GM19238 (cell line): ENCODE measurements around the gene FBXL22.

Source experiments
- DNase-seq: peaks from one replicate; pipeline ENCODE4 v3.0.0; 2011; ENCODE audit warnings: low spot score; ENCODE audit not compliant: insufficient read length

FBXL22 gene

GRCh38 chr15:63593705-63594671 lies 3.2 kb upstream of the FBXL22 start:
- DNase-seq, result no peak

DNA sequence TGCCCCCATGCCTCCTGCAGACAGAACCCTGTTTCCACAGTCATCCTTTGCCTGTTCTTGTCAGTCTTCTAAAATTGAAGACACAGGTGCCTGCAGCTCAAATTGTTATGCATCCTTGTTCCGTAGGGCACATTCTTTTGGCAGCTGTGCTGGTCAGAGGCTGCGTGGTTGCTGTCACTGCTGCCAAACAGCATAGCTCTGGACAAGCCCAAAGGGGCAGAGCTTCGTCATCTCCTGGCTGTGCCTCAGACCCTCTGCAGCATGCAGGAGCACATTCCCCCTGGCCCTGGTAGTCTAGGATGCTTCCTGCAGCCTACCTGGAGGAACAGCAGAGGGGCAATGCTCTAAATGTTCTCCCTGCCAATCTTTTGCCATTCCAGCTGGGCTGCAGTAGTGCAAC lies 2.1 kb upstream of the FBXL22 start:
- DNase-seq, result no peak

- DNase-seq, result no peak
Observed at GRCh38 chr15:63595688-63596087, 1.5 kb upstream of the FBXL22 start.

DNA sequence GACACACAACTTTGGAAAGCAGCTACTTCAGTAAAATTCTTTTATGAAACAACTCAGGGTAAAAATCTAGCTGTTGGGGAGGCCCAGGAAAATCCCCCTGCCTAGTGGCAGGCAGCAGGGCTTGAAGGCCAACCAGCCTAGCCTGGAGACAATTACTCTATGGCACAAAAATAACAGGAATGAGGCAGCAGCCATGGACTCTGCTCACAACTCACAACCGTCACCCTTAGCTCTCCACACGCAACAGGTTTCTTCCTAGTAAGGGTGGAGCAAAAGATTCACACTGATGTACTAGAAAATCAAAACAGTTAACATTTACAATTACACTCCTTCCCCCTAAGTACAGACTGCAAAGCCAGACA lies 530 bp upstream of the FBXL22 start:
- no peak for DNase-seq

DNA sequence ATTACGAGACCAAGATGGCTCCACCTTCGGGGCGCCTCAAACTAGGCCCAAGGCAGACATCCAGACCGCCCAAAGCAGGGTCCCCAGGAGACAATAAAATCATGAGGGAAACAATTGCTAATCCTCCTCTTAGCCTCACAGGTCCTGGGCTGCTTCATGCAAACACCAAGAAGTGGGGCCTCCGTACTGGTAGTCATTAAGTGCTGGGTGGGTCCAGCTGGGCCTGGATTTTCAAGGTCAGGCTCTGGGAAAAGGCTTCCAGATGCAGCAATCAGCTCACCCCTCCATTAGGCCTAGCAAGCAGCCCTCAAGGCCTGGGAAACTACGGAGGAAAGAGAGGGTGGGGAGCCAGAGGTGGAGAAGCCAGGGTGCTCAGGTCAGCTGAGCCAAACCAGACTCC lies 634 bp downstream of the FBXL22 start:
- no peak for DNase-seq

GRCh38 chr15:63598473-63599400 lies 1.6 kb downstream of the FBXL22 start:
- no peak for DNase-seq

DNA sequence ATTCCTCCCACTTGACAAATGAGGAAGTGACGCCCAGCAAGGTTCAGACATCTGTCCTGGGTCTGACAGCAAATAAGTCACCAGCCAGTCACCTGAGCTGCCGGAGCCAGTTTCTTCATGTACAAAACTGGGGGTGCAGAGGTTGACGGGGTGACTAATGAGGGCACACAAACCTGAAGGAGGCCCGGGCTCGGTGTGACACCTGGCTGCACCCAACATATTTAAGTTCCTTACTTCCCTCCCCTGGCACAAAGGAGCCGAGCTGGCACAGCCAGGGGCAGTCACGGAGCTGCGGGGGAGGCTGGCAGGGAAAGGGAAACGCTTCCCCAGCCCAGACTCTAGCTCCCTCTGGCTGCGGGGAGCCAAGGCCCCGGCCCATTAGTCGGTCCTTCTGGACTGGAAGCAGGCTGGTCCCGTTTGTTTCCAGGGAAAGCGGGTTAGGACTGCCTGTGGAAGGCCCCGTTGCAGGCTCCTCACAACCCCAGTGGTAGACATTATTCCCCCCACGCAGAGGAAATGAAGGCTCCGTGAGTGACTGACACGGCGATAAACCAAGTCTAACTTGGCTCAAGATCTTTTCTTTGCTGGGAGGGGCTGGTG lies 2.3 kb downstream of the FBXL22 start:
- no peak for DNase-seq

DNA sequence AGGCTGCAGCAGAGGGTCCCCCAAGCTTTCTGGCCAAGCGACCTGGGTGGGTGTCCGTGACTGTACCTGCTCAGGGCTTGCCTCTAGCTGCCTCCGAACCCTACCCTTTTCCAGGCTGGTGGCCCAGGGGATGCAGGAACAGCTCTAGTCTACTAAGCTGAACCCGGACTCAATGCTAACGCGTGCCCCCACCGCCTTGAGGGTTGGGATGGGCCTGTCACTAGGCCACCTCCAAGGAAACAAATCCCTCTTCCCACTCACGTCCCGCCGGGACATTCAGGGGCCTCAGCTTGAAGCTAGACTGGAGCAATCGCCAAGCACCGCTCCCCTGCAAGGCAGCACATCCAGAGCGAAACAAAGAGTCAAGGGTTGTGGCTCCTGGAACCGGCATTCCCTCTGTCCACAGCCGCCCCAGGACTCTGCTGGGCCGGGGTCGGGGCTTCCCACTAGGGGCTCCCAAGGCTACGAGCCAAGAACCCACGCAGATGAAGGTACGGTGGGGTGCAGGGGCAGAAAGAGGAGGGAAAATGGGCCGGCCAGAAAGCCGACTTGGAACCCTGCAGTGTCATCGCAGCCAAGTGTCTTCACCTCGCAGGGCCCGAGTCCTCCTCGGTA lies 2.9 kb downstream of the FBXL22 start:
- no peak for DNase-seq

DNA sequence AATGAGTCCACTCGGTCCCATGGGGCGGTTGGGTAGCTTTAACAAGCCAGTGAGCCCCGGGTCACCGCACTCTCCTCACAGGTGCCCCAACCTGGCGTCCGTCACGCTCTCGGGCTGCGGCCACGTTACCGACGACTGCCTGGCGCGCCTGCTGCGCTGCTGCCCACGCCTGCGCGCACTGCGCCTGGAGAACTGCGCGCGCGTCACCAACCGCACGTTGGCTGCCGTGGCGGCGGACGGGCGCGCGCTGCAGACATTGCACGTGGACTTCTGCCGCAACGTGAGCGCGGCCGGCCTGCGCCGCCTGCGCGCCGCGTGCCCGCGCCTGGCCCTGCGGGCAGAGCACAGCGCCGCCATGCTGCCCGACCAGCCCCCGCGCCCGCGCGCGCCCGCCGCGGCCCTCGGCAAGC lies 3.4 kb downstream of the FBXL22 start:
- DNase-seq, result peak; percentile 85

- DNase-seq, result no peak
Observed at GRCh38 chr15:63601026-63601703, 4.0 kb downstream of the FBXL22 start.

GRCh38 chr15:63601704-63602185 lies 4.6 kb downstream of the FBXL22 start:
- no peak for DNase-seq

- no peak for DNase-seq
Observed at GRCh38 chr15:63602595-63602994, 5.4 kb downstream of the FBXL22 start.

DNA sequence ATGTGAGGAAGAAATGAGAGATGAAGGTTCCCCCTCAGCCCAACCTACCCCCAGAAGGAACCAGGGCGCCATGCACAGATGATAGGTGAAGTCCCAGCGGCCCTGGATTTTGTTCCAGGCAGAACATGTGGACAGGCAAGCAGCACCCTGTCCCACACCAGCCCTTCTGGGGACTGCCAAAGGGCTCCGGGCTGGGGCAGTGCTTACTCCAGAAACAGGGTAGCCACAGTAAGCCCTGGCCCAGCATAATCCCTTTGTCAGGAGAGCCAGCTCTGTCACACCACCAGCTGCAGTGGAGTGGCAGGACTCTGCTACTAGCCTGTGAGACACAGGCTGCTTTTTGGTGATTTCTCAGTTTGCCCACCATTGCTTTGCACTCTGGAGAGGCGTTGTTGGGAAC lies 6.3 kb downstream of the FBXL22 start:
- no peak for DNase-seq

DNA sequence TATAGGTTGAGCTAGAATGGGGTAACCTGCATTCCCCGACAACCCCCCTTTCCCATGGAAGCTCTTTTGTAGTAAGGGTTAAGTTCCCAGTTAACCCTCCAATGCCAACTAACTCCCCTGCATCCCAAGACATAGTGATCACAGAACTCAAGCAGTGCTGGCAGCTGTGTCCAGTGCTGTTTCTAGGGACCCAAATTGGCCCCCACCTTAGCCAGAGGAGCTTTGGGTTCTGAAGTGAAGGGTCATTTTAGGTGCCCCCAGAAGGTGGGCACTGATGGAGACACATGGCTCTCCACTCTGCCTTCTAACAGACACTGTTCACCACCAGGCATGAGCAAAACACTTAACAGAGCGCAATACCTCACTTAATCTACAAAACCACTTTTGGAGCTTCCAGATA lies 7.1 kb downstream of the FBXL22 start:
- no peak for DNase-seq

GRCh38 chr15:63605036-63605435 lies 7.8 kb downstream of the FBXL22 start:
- no peak for DNase-seq

DNA sequence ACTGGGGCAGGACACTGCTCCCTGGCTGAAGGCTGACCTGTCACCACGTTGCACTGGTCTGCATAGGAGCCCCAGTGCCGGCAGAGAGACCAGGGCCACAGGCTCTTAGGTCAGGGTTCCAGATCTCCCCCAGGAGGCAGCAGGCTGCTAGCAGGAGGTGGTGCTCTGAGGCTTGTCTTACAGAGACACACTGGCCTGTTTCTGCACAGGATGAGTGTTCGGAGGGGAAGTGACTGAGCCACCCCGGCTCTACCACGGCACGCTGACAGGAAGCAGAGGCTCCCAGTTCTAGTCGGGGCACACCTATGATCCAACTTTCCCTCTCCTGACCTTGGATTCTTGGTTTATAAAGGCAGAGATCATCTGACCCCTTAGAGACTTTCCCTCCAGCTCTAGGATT lies 8.6 kb downstream of the FBXL22 start:
- no peak for DNase-seq

DNA sequence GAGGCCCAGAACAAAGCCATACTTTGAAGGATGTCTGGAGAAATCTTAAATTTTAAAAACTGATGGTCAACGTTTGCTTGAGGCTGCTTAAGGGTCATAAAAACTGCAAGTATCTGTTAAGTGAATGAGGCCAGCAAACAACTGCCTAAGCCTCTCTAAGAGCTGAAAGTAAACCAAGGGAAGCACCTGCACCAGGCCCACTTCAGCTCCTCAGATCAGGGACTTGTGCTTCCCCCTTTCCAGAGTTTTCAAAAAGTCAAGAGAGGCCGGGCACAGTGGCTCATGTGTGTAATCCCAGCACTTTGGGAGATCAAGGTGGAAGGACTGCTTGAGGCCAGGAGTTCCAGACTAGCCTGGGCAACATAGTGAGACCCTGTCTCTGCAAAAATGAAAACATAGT lies 9.1 kb downstream of the FBXL22 start:
- DNase-seq, result no peak

DNA sequence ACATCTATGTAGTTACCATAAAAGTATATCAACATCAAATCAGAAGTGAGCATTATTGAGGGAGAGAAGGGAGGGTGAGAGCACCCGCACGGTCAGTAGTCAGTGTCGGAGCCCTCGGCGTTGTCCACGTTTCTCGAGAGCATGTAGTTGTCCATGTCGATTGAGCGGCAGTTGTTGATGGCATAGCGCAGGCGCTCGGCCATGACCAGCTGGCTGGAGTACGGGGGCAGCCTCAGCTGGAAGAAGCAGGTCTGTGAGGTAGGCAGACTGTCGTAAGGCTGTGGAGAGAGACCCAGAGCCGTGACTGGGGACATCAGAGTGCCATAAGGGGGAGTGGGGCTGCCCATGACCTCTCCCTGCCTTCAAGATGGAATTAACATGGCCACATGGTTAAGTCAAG lies 11.8 kb downstream of the FBXL22 start:
- no peak for DNase-seq

GRCh38 chr15:63609448-63609847 lies 12.3 kb downstream of the FBXL22 start:
- DNase-seq, result no peak

DNA sequence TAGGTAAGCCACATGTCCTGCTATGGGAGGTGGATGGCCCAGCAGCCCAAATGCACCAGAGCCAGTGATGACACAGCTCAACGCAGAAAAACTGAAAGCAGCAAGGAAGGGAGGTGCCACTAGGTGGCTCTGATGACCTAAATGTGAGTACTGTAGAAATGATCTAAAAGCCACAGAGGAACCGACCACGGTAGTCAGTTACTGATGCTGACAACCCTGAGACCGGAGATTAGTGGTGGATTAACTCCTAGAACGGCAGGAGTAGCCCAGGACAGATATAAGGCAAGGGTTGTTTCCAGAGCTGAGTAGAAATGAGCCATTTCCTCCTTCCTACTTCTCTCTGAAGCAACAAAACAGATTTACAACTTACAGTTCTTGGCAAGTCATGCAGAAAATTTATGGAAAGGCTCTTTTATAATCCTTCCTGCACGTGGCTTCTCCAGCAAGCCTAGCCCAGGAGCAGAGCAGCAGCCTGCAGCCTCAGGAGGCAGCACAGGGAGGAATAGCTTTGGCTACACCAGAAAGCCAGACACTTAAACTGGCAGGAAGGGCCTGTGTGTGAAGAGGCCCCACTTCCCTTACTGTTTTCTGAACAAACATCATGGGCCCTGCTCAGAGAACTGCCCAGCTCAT lies 13.1 kb downstream of the FBXL22 start:
- peak; percentile 63 for DNase-seq
